Hepatocyte (in vitro differentiated cells): Measurements from ENCODE around the gene TOR1B.

Source experiments
- CTCF ChIP-seq: fragments of 200-600 bp; sonication (generic); IDR thresholded peaks from 2 replicates; pipeline ENCODE4 v1.5.1; 2016; ENCODE audit warnings: antibody characterized with exemption, mild to moderate bottlenecking; ENCODE audit not compliant: poor library complexity
- EZH2 ChIP-seq: fragments of 200-600 bp; sonication (generic); IDR thresholded peaks from 2 replicates; pipeline ENCODE4 v1.6.1; 2016; ENCODE audit warnings: antibody characterized with exemption, mild to moderate bottlenecking, borderline replicate concordance
- EZH2phosphoT487 ChIP-seq: fragments of 200-600 bp; sonication (generic); IDR thresholded peaks from one replicate; pipeline ENCODE4 v1.6.1; 2018; ENCODE audit warnings: antibody characterized with exemption, mild to moderate bottlenecking, low read depth, moderate library complexity; ENCODE audit not compliant: unreplicated experiment, severe bottlenecking

- TF ChIP-seq CTCF (no peak), EZH2 (no peak), EZH2phosphoT487 (no peak)
These were observed 41.0 kb upstream of the TOR1B start for GRCh38 chr9:129761901-129762369.
